HepG2 (cell line): ENCODE measurements around the gene PRSS23.

Source experiments
- ZNF234 ChIP-seq: sonication (generic); formaldehyde crosslinking; conservative IDR thresholded peaks from 2 replicates; pipeline ENCODE4 v1.5.1; 2020; ENCODE audit warnings: mild to moderate bottlenecking, missing genetic modification reagents
- ZNF788 ChIP-seq: sonication (generic); formaldehyde crosslinking; IDR thresholded peaks from 2 replicates; pipeline ENCODE4 v1.5.0; 2020; ENCODE audit warnings: mild to moderate bottlenecking, missing genetic modification reagents, borderline replicate concordance

- TF ChIP-seq ZNF234 (no peak), ZNF788 (CRISPR knock-in tag) (no peak)
Measured at GRCh38 chr11:86758171-86758570, 42.2 kb upstream of the PRSS23 start.
